HEK293 (cell line): Measurements from ENCODE around the gene ZDHHC6.

Source experiments
- CTCF ChIA-PET: fragments of 350-600 bp; formaldehyde crosslinking; extraction: SDS; loops from one replicate; lab custom pipeline; 2021; ENCODE audit warnings: antibody characterized with exemption; lab: Yijun Ruan, JAX
- POLR2A ChIA-PET: fragments of 300-600 bp; formaldehyde crosslinking; extraction: SDS; loops from one replicate; lab custom pipeline; 2020; ENCODE audit warnings: antibody characterized with exemption, inconsistent platforms; lab: Yijun Ruan, JAX
- H3K27ac ChIP-seq: fragments of 200-500 bp; sonication (Bioruptor generic); 2 replicates; pipeline ENCODE4 v1.5.1; 2014; ENCODE audit warnings: low read depth, low read length, control low read depth, inconsistent platforms; ENCODE audit errors: extremely low read depth
- H3K36me3 ChIP-seq, 2 experiments: fragments of 200-500 bp in 1 of 2; sonication (Bioruptor generic) in 1 of 2; 1 replicate in 1 of 2; 2 replicates in 1 of 2; pipeline ENCODE4 v1.5.1; 2014 to 2017; ENCODE audit warnings: inconsistent platforms in 2 of 2, low read length in 2 of 2; ENCODE audit not compliant: control insufficient read depth in 2 of 2, insufficient read depth in 1 of 2
- H3K4me1 ChIP-seq: fragments of 200-500 bp; sonication (Bioruptor generic); 2 replicates; pipeline ENCODE4 v1.5.1; 2014; ENCODE audit warnings: mild to moderate bottlenecking, low read length, inconsistent platforms; ENCODE audit not compliant: control insufficient read depth, insufficient read depth
- H3K4me3 ChIP-seq: 2 replicates; pipeline ENCODE4 v1.5.1; 2011; ENCODE audit warnings: low read depth, mild to moderate bottlenecking, control low read depth, low read length, moderate library complexity
- H3K9me3 ChIP-seq: fragments of 200-500 bp; sonication (Bioruptor generic); 2 replicates; pipeline ENCODE4 v1.5.1; 2014; ENCODE audit warnings: low read depth, low read length, inconsistent platforms; ENCODE audit not compliant: control insufficient read depth, insufficient read depth
- GLI2 ChIP-seq: fragments of 450-650 bp; formaldehyde crosslinking; IDR thresholded peaks from 2 replicates; pipeline ENCODE4; 2017; ENCODE audit warnings: missing biosample characterization, missing genetic modification characterization, low read depth, borderline replicate concordance
- REPIN1 ChIP-seq: fragments of 450-650 bp; formaldehyde crosslinking; IDR thresholded peaks from 2 replicates; pipeline ENCODE4 v1.5.1; 2017; ENCODE audit warnings: missing biosample characterization, missing genetic modification characterization, low read depth
- ZBTB1 ChIP-seq: fragments of 450-650 bp; formaldehyde crosslinking; IDR thresholded peaks from 2 replicates; pipeline ENCODE4 v1.5.1; 2016; ENCODE audit warnings: missing biosample characterization, missing genetic modification characterization
- ZFP41 ChIP-seq: fragments of 450-650 bp; formaldehyde crosslinking; IDR thresholded peaks from 2 replicates; pipeline ENCODE4 v1.5.1; 2016; ENCODE audit warnings: missing biosample characterization, missing genetic modification characterization, borderline replicate concordance
- ZNF146 ChIP-seq: fragments of 450-650 bp; formaldehyde crosslinking; IDR thresholded peaks from 2 replicates; pipeline ENCODE4 v1.5.1; 2016; ENCODE audit warnings: missing biosample characterization, missing genetic modification characterization
- ZNF19 ChIP-seq: fragments of 450-650 bp; formaldehyde crosslinking; IDR thresholded peaks from 2 replicates; pipeline ENCODE4; 2016; ENCODE audit warnings: missing biosample characterization, missing genetic modification characterization, low read depth
- ZNF274 ChIP-seq, 2 experiments: fragments of 200-500 bp in 1 of 2; fragments of 450-650 bp in 1 of 2; sonication (Bioruptor generic) in 1 of 2; formaldehyde crosslinking in 1 of 2; IDR thresholded peaks; 2 replicates each; pipeline versions ENCODE4 v1.5.1 to v1.6.1; 2014 to 2016; ENCODE audit warnings: borderline replicate concordance in 1 of 2, inconsistent platforms in 1 of 2, low read length in 1 of 2, missing biosample characterization in 1 of 2, missing genetic modification characterization in 1 of 2
- ZNF292 ChIP-seq: fragments of 450-650 bp; formaldehyde crosslinking; IDR thresholded peaks from 2 replicates; pipeline ENCODE4 v1.5.1; 2016; ENCODE audit warnings: low read depth, missing biosample characterization, missing genetic modification characterization, borderline replicate concordance
- ZNF658 ChIP-seq: fragments of 450-650 bp; formaldehyde crosslinking; IDR thresholded peaks from 2 replicates; pipeline ENCODE4; 2016; ENCODE audit warnings: missing biosample characterization, missing genetic modification characterization
- ZNF76 ChIP-seq: fragments of 450-650 bp; formaldehyde crosslinking; IDR thresholded peaks from 2 replicates; pipeline ENCODE4; 2016; ENCODE audit warnings: low read depth, missing biosample characterization, missing genetic modification characterization, borderline replicate concordance
- TF ChIP-seq, protein P1 (sequence below): fragments of 450-650 bp; formaldehyde crosslinking; IDR thresholded peaks from 2 replicates; pipeline ENCODE4 v1.5.1; 2016; ENCODE audit warnings: missing biosample characterization, missing genetic modification characterization
- TF ChIP-seq, protein P2 (sequence below): fragments of 450-650 bp; formaldehyde crosslinking; IDR thresholded peaks from 2 replicates; pipeline ENCODE4 v1.5.1; 2016; ENCODE audit warnings: missing biosample characterization, missing genetic modification characterization
- TF ChIP-seq, protein P3 (sequence below): fragments of 450-650 bp; formaldehyde crosslinking; IDR thresholded peaks from 2 replicates; pipeline ENCODE4 v1.5.1; 2016; ENCODE audit warnings: missing biosample characterization, missing genetic modification characterization
- TF ChIP-seq, protein P4 (sequence below): fragments of 450-650 bp; formaldehyde crosslinking; IDR thresholded peaks from 2 replicates; pipeline ENCODE4 v1.5.1; 2016; ENCODE audit warnings: missing biosample characterization, missing genetic modification characterization
- TF ChIP-seq, protein P5 (sequence below): fragments of 450-650 bp; formaldehyde crosslinking; IDR thresholded peaks from 2 replicates; pipeline ENCODE4 v1.5.1; 2017; ENCODE audit warnings: missing biosample characterization, missing genetic modification characterization
- TF ChIP-seq, protein P6 (sequence below): fragments of 450-650 bp; formaldehyde crosslinking; IDR thresholded peaks from 2 replicates; pipeline ENCODE4 v1.5.1; 2016; ENCODE audit warnings: missing biosample characterization, missing genetic modification characterization, borderline replicate concordance
- TF ChIP-seq, protein P7 (sequence below): fragments of 450-650 bp; formaldehyde crosslinking; IDR thresholded peaks from 2 replicates; pipeline ENCODE4 v1.5.1; 2016; ENCODE audit warnings: missing biosample characterization, missing genetic modification characterization
- TF ChIP-seq, protein P8 (sequence below): fragments of 450-650 bp; formaldehyde crosslinking; conservative IDR thresholded peaks from 2 replicates; pipeline ENCODE4 v1.5.1; 2016; ENCODE audit warnings: low read depth, missing biosample characterization, missing genetic modification characterization
- TF ChIP-seq, protein P9 (sequence below): fragments of 450-650 bp; formaldehyde crosslinking; IDR thresholded peaks from 2 replicates; pipeline ENCODE4 v1.5.1; 2016; ENCODE audit warnings: missing biosample characterization, missing genetic modification characterization

Gene ZDHHC6

DNA sequence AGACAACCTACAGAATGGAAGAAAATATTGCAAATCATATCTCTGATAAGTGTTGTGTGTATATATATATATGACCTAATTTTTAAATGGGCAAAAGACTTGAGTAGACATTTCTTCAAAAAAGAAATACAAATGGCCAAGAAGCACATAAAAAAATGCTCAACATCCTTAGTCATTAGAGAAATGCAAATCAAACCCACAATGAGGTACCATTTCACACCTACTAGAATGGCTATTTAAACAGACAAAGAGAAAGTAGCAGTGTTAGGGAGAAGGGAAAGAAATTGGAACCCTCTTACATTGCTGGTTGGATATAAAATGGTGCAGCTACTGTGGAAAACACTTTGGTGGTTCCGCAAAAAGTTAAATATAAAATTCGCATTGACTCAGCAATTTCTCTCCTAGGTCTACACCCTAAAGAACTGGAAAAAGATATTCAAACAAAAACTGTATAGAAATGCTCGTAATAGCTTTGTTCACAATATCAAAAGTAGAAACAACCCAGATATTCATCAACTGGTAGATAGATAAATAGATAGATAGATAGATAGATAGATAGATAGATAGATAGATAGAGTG, 56.5 kb downstream of the ZDHHC6 start:
- Histone ChIP-seq H3K4me3 (no peak overlapping the region), H3K36me3 (no peaks in the 10 kb centered on the region), H3K4me1 (no peaks in the 10 kb centered on the region), H3K27ac (no peak overlapping the region), H3K9me3 (no peaks in the 10 kb centered on the region)
- POLR2A ChIA-PET: no interaction called here
- CTCF ChIA-PET: no interaction called here
- TF ChIP-seq ZBTB1 (tag by site-specific recombination): no peak
- TF ChIP-seq ZNF292 (tag by site-specific recombination): no peak
- TF ChIP-seq, protein P1, sequence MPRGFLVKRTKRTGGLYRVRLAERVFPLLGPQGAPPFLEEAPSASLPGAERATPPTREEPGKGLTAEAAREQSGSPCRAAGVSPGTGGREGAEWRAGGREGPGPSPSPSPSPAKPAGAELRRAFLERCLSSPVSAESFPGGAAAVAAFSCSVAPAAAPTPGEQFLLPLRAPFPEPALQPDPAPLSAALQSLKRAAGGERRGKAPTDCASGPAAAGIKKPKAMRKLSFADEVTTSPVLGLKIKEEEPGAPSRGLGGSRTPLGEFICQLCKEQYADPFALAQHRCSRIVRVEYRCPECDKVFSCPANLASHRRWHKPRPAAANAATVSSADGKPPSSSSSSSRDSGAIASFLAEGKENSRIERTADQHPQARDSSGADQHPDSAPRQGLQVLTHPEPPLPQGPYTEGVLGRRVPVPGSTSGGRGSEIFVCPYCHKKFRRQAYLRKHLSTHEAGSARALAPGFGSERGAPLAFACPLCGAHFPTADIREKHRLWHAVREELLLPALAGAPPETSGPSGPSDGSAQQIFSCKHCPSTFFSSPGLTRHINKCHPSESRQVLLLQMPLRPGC (tag by site-specific recombination): no peak
- TF ChIP-seq ZNF19 (tag by site-specific recombination): no peak
- TF ChIP-seq, protein P2, sequence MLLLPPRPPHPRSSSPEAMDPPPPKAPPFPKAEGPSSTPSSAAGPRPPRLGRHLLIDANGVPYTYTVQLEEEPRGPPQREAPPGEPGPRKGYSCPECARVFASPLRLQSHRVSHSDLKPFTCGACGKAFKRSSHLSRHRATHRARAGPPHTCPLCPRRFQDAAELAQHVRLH (tag by site-specific recombination): no peak
- no peak for TF ChIP-seq ZFP41 (tag by site-specific recombination)
- TF ChIP-seq, protein P3, sequence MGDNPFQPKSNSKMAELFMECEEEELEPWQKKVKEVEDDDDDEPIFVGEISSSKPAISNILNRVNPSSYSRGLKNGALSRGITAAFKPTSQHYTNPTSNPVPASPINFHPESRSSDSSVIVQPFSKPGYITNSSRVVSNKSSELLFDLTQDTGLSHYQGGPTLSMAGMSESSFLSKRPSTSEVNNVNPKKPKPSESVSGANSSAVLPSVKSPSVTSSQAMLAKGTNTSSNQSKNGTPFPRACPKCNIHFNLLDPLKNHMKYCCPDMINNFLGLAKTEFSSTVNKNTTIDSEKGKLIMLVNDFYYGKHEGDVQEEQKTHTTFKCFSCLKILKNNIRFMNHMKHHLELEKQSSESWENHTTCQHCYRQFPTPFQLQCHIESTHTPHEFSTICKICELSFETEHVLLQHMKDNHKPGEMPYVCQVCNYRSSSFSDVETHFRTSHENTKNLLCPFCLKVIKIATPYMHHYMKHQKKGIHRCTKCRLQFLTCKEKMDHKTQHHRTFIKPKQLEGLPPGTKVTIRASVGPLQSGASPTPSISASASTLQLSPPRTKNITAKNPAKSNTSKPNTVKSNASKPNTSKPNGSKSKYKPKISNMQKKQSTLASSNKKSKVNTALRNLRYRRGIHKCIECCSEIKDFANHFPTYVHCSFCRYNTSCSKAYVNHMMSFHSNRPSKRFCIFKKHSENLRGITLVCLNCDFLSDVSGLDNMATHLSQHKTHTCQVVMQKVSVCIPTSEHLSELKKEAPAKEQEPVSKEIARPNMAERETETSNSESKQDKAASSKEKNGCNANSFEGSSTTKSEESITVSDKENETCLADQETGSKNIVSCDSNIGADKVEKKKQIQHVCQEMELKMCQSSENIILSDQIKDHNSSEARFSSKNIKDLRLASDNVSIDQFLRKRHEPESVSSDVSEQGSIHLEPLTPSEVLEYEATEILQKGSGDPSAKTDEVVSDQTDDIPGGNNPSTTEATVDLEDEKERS: no peak
- TF ChIP-seq ZNF76 (tag by site-specific recombination): no peak
- TF ChIP-seq, protein P4, sequence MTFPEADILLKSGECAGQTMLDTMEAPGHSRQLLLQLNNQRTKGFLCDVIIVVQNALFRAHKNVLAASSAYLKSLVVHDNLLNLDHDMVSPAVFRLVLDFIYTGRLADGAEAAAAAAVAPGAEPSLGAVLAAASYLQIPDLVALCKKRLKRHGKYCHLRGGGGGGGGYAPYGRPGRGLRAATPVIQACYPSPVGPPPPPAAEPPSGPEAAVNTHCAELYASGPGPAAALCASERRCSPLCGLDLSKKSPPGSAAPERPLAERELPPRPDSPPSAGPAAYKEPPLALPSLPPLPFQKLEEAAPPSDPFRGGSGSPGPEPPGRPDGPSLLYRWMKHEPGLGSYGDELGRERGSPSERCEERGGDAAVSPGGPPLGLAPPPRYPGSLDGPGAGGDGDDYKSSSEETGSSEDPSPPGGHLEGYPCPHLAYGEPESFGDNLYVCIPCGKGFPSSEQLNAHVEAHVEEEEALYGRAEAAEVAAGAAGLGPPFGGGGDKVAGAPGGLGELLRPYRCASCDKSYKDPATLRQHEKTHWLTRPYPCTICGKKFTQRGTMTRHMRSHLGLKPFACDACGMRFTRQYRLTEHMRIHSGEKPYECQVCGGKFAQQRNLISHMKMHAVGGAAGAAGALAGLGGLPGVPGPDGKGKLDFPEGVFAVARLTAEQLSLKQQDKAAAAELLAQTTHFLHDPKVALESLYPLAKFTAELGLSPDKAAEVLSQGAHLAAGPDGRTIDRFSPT: no peak
- TF ChIP-seq, protein P5, sequence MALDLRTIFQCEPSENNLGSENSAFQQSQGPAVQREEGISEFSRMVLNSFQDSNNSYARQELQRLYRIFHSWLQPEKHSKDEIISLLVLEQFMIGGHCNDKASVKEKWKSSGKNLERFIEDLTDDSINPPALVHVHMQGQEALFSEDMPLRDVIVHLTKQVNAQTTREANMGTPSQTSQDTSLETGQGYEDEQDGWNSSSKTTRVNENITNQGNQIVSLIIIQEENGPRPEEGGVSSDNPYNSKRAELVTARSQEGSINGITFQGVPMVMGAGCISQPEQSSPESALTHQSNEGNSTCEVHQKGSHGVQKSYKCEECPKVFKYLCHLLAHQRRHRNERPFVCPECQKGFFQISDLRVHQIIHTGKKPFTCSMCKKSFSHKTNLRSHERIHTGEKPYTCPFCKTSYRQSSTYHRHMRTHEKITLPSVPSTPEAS: no peak
- TF ChIP-seq ZNF274 (IDR thresholded peaks at IDR 0.05; ENCODE audit: low read length): no peak
- no peak for TF ChIP-seq ZNF274 (tag by site-specific recombination; IDR thresholded peaks at IDR 0.05; ENCODE audit: borderline replicate concordance)
- no peak for TF ChIP-seq ZNF146
- TF ChIP-seq, protein P6, sequence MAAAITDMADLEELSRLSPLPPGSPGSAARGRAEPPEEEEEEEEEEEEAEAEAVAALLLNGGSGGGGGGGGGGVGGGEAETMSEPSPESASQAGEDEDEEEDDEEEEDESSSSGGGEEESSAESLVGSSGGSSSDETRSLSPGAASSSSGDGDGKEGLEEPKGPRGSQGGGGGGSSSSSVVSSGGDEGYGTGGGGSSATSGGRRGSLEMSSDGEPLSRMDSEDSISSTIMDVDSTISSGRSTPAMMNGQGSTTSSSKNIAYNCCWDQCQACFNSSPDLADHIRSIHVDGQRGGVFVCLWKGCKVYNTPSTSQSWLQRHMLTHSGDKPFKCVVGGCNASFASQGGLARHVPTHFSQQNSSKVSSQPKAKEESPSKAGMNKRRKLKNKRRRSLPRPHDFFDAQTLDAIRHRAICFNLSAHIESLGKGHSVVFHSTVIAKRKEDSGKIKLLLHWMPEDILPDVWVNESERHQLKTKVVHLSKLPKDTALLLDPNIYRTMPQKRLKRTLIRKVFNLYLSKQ: no peak
- no peak for TF ChIP-seq GLI2
- TF ChIP-seq, protein P7, sequence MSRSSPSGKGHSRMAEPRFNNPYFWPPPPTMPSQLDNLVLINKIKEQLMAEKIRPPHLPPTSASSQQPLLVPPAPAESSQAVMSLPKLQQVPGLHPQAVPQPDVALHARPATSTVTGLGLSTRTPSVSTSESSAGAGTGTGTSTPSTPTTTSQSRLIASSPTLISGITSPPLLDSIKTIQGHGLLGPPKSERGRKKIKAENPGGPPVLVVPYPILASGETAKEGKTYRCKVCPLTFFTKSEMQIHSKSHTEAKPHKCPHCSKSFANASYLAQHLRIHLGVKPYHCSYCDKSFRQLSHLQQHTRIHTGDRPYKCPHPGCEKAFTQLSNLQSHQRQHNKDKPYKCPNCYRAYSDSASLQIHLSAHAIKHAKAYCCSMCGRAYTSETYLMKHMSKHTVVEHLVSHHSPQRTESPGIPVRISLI (tag by site-specific recombination): no peak
- TF ChIP-seq ZNF658 (tag by site-specific recombination): no peak
- TF ChIP-seq, protein P8, sequence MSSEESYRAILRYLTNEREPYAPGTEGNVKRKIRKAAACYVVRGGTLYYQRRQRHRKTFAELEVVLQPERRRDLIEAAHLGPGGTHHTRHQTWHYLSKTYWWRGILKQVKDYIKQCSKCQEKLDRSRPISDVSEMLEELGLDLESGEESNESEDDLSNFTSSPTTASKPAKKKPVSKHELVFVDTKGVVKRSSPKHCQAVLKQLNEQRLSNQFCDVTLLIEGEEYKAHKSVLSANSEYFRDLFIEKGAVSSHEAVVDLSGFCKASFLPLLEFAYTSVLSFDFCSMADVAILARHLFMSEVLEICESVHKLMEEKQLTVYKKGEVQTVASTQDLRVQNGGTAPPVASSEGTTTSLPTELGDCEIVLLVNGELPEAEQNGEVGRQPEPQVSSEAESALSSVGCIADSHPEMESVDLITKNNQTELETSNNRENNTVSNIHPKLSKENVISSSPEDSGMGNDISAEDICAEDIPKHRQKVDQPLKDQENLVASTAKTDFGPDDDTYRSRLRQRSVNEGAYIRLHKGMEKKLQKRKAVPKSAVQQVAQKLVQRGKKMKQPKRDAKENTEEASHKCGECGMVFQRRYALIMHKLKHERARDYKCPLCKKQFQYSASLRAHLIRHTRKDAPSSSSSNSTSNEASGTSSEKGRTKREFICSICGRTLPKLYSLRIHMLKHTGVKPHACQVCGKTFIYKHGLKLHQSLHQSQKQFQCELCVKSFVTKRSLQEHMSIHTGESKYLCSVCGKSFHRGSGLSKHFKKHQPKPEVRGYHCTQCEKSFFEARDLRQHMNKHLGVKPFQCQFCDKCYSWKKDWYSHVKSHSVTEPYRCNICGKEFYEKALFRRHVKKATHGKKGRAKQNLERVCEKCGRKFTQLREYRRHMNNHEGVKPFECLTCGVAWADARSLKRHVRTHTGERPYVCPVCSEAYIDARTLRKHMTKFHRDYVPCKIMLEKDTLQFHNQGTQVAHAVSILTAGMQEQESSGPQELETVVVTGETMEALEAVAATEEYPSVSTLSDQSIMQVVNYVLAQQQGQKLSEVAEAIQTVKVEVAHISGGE (tag by site-specific recombination): no peak
- TF ChIP-seq REPIN1 (tag by site-specific recombination): no peak
- TF ChIP-seq, protein P9, sequence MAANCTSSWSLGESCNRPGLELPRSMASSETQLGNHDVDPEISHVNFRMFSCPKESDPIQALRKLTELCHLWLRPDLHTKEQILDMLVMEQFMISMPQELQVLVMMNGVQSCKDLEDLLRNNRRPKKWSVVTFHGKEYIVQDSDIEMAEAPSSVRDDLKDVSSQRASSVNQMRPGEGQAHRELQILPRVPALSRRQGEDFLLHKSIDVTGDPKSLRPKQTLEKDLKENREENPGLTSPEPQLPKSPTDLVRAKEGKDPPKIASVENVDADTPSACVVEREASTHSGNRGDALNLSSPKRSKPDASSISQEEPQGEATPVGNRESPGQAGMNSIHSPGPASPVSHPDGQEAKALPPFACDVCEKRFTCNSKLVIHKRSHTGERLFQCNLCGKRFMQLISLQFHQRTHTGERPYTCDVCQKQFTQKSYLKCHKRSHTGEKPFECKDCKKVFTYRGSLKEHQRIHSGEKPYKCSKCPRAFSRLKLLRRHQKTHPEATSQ (tag by site-specific recombination): no peak
